Measurements from ENCODE around the gene COL25A1. TPM values are rescaled to one million over a fixed set of nuclear protein-coding genes. Genes with fewer than 3 reads are reported as not detected.
A peak's percentile ranks its signal among the peaks of the same experiment; 100 is the strongest.

The COL25A1 gene
- total RNA-seq, 1 experiment from 2014 or later: 4.2 TPM

DNA sequence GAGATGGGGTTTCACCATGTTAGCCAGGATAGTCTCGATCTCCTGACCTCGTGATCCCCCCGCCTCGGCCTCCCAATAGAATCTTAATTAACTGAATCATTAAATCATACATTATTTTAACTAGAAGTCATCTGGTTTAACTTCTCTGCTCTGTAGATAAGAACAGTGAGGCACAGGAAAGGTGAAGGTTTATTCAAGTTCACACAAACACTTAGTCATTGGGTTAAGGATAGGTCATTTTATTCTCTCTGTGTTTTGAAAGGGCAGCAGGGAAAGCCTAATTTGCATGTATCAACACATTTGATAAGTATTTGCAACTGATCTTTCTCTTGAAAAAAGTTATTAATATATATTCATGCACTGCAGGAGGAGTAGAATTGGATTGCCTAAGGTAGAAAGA lies 538.5 kb downstream of the COL25A1 start:
- Histone ChIP-seq H2BK12ac (ENCODE audit: insufficient read length, low read depth, low read length) (no peak overlapping the region), H3K79me2 (ENCODE audit: insufficient read depth, low read length) (no peaks in the 10 kb centered on the region), H3K4me2 (ENCODE audit: insufficient read depth, insufficient read length, low read length) (no peak overlapping the region), H3K4ac (ENCODE audit: low read depth, low read length) (no peak overlapping the region), H3T11ph (ENCODE audit: low read length) (no peak overlapping the region), H4K8ac (replicated peaks; ENCODE audit: insufficient read length, low read depth, low read length) (no peak overlapping the region), H3K9me3 (ENCODE audit: control insufficient read depth, low read depth, low read length) (no peaks in the 10 kb centered on the region), H3K18ac (ENCODE audit: insufficient read length, low read depth, low read length) (no peak overlapping the region), H2BK20ac (ENCODE audit: low read depth, low read length, poor library complexity, severe bottlenecking) (no peak overlapping the region), H3K9ac (ENCODE audit: extremely low read depth, insufficient read length, low read length) (no peak overlapping the region), H3K27ac (ENCODE audit: insufficient read length, low read depth, low read length) (no peak overlapping the region), H4K91ac (ENCODE audit: insufficient read length, low read depth, low read length) (no peak overlapping the region), H2BK120ac (ENCODE audit: low read depth, low read length, poor library complexity, severe bottlenecking) (no peak overlapping the region), H2AK5ac (ENCODE audit: insufficient read length, low read length) (no peak overlapping the region), H2BK5ac (ENCODE audit: insufficient read length, low read length) (no peak overlapping the region), H2AFZ (ENCODE audit: low read length) (no peak overlapping the region), H3K4me1 (ENCODE audit: insufficient read depth, low read length) (no peaks in the 10 kb centered on the region), H4K5ac (ENCODE audit: insufficient read length, low read depth, low read length) (no peak overlapping the region), H2BK15ac (ENCODE audit: low read depth, low read length) (no peak overlapping the region), H3K27me3 (ENCODE audit: insufficient read depth, low read length) (no peaks in the 10 kb centered on the region), H3K14ac (ENCODE audit: insufficient read depth, low read length) (no peak overlapping the region), H3K56ac (ENCODE audit: insufficient read length, low read depth, low read length) (no peak overlapping the region), H3K23me2 (ENCODE audit: insufficient read length, low read depth, low read length, poor library complexity, severe bottlenecking) (peaks cover 8% of the 10 kb centered on the region), H3K23ac (ENCODE audit: insufficient read length, low read depth, low read length) (no peak overlapping the region), H3K79me1 (ENCODE audit: insufficient read depth, low read depth, low read length, poor library complexity, severe bottlenecking) (no peaks in the 10 kb centered on the region), H4K20me1 (ENCODE audit: control insufficient read depth, insufficient read depth, insufficient read length) (no peaks in the 10 kb centered on the region)
- Mint-ChIP-seq H3K9me3 (0 out of 5 replicates have a peak, but pooled peaks cover 0 to 4% of the 10 kb centered on the region in 2 experiments), H3K27ac (no peak overlapping the region), H3K4me3 (0 out of 5 replicates have a peak overlapping the region, but pooled peaks of 1 of the 2 experiments have one; percentile 29), H3K36me3 (ENCODE audit: insufficient read depth in 1 of 3, low read depth in 3 of 3) (no peaks in the 10 kb centered on the region; a peak in 1 of 7 replicates), H3K27me3 (ENCODE audit: low read depth) (peaks cover 48% of the 10 kb centered on the region), H3K4me1 (peaks cover 14% of the 10 kb centered on the region in 2 experiments)
- no CpG with 5 or more reads among the region's 4 CpGs for WGBS (ENCODE audit: extremely low coverage, insufficient read length, low lambda C conversion rate)
- TF ChIP-seq, protein P1, sequence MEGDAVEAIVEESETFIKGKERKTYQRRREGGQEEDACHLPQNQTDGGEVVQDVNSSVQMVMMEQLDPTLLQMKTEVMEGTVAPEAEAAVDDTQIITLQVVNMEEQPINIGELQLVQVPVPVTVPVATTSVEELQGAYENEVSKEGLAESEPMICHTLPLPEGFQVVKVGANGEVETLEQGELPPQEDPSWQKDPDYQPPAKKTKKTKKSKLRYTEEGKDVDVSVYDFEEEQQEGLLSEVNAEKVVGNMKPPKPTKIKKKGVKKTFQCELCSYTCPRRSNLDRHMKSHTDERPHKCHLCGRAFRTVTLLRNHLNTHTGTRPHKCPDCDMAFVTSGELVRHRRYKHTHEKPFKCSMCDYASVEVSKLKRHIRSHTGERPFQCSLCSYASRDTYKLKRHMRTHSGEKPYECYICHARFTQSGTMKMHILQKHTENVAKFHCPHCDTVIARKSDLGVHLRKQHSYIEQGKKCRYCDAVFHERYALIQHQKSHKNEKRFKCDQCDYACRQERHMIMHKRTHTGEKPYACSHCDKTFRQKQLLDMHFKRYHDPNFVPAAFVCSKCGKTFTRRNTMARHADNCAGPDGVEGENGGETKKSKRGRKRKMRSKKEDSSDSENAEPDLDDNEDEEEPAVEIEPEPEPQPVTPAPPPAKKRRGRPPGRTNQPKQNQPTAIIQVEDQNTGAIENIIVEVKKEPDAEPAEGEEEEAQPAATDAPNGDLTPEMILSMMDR (conservative IDR thresholded peaks at IDR 0.05): no peak
- no peak for DNase-seq
